ENCODE data around the gene STK11. TPM values are rescaled to one million over a fixed set of nuclear protein-coding genes. Genes with fewer than 3 reads are reported as not detected.
A peak's percentile ranks its signal among the peaks of the same experiment; 100 is the strongest.

The STK11 gene
- polyA plus RNA-seq, 1 of the 3 experiments (the other 2 are of a cell fraction), result 55.5 TPM

DNA sequence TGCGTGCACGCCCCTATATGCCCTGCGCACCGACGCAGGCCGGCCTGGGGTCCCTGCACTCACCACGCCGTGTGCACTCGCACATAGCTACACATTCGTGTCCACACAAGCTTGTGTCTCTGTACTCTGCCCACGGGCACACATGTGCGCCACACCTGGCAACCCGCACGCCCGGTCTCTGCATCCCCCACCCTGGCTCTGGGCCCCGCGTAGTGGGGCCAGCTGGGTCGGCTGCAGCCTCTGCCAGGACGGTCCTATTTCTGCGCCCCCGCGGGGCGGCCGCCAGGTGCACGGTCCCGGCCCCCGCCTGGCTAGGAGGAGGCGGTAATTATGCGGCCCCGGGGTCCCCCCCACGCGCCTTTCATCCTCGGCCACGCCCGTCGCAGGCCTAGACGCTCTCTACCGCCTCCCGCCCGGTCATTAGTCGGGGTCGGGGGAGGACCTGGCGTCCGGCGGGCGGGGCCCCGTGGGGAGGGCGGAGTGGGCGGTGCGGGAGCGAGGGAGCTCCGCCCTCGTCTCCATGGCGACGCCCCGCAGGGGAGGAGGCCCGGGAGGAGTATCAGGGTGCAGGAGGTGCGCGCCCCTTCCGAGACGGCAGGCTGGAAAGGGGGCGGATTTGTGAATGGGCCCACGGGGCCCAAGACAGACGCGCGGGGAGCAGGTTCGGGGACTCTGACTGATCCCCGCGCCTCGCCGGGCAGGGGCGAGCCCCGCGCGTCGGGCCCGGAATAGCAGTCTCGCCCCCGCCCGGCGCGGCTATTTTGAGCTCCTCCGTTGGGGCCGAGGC, 60.7 kb downstream of the STK11 start:
- no peaks in the 10 kb centered on the region for H3K9me3 ChIP-seq
- H3K79me2 ChIP-seq (ENCODE audit: insufficient read depth), result peaks cover 34% of the 10 kb centered on the region
- TF ChIP-seq NFIC (IDR thresholded peaks at IDR 0.05; ENCODE audit: borderline replicate concordance) (peak; percentile 41; the same call in 1 of the 2 replicates), MXI1 (IDR thresholded peaks at IDR 0.05; ENCODE audit: low read depth, low read length) (peak; percentile 31; the same call in 1 of the 2 replicates), RXRA (IDR thresholded peaks at IDR 0.05; ENCODE audit: borderline replicate concordance, low read depth) (no peak), YY1 (IDR thresholded peaks at IDR 0.05; ENCODE audit: low read depth) (no peak), JUND (IDR thresholded peaks at IDR 0.05) (no peak), FOXJ3 (CRISPR knock-in tag; IDR thresholded peaks at IDR 0.05) (no peak), CHD2 (IDR thresholded peaks at IDR 0.05; ENCODE audit: low read length, partially characterized antibody) (no peak), RCOR1 (IDR thresholded peaks at IDR 0.05; ENCODE audit: low read length) (0 out of 2 replicates have a peak, but pooled peaks have one; percentile 48), GABPA (IDR thresholded peaks at IDR 0.05; ENCODE audit: low read depth) (no peak), FOSL2 (IDR thresholded peaks at IDR 0.05; ENCODE audit: borderline replicate concordance, low read depth) (no peak), ELF1 (IDR thresholded peaks at IDR 0.05) (no peak), SMC3 (IDR thresholded peaks at IDR 0.05; ENCODE audit: low read depth, low read length) (no peak), RAD21 (IDR thresholded peaks at IDR 0.05; ENCODE audit: low read length) (no peak), TCF12 (IDR thresholded peaks at IDR 0.05) (peak; percentile 54), SIN3A (IDR thresholded peaks at IDR 0.05; ENCODE audit: borderline replicate concordance, low read depth, low read length) (no peak), EP300 (IDR thresholded peaks at IDR 0.05; ENCODE audit: borderline replicate concordance in 1 of 2, low read depth in 1 of 2, low read length in 1 of 2) (no peak), RFX5 (IDR thresholded peaks at IDR 0.05; ENCODE audit: low read length) (no peak), EZH2phosphoT487 (IDR thresholded peaks at IDR 0.05; ENCODE audit: borderline replicate concordance, low read depth) (no peak), MEF2A (IDR thresholded peaks at IDR 0.05; ENCODE audit: borderline replicate concordance, low read depth) (no peak), TAF1 (IDR thresholded peaks at IDR 0.05; ENCODE audit: borderline replicate concordance, low read depth, low read length) (no peak)
- TF ChIP-seq, protein P1, sequence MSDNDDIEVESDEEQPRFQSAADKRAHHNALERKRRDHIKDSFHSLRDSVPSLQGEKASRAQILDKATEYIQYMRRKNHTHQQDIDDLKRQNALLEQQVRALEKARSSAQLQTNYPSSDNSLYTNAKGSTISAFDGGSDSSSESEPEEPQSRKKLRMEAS (IDR thresholded peaks at IDR 0.05; ENCODE audit: low read depth), result peak; percentile 21
- TF ChIP-seq, protein P2, sequence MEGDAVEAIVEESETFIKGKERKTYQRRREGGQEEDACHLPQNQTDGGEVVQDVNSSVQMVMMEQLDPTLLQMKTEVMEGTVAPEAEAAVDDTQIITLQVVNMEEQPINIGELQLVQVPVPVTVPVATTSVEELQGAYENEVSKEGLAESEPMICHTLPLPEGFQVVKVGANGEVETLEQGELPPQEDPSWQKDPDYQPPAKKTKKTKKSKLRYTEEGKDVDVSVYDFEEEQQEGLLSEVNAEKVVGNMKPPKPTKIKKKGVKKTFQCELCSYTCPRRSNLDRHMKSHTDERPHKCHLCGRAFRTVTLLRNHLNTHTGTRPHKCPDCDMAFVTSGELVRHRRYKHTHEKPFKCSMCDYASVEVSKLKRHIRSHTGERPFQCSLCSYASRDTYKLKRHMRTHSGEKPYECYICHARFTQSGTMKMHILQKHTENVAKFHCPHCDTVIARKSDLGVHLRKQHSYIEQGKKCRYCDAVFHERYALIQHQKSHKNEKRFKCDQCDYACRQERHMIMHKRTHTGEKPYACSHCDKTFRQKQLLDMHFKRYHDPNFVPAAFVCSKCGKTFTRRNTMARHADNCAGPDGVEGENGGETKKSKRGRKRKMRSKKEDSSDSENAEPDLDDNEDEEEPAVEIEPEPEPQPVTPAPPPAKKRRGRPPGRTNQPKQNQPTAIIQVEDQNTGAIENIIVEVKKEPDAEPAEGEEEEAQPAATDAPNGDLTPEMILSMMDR (IDR thresholded peaks at IDR 0.05), result no peak
- TF ChIP-seq, protein P3, sequence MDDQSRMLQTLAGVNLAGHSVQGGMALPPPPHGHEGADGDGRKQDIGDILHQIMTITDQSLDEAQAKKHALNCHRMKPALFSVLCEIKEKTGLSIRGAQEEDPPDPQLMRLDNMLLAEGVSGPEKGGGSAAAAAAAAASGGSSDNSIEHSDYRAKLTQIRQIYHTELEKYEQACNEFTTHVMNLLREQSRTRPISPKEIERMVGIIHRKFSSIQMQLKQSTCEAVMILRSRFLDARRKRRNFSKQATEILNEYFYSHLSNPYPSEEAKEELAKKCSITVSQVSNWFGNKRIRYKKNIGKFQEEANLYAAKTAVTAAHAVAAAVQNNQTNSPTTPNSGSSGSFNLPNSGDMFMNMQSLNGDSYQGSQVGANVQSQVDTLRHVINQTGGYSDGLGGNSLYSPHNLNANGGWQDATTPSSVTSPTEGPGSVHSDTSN (IDR thresholded peaks at IDR 0.05), result no peak; the same call in 1 of the 2 replicates
- TF ChIP-seq, protein P4, sequence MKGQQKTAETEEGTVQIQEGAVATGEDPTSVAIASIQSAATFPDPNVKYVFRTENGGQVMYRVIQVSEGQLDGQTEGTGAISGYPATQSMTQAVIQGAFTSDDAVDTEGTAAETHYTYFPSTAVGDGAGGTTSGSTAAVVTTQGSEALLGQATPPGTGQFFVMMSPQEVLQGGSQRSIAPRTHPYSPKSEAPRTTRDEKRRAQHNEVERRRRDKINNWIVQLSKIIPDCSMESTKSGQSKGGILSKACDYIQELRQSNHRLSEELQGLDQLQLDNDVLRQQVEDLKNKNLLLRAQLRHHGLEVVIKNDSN (IDR thresholded peaks at IDR 0.05; ENCODE audit: borderline replicate concordance, low read depth), result no peak
- H3K27ac ChIP-seq (ENCODE audit: low read depth in 2 of 2, low read length in 1 of 2), result peak overlapping the region; percentile 78 to 87
- 25% methylated on average over 15 of the region's 84 CpGs for WGBS (ENCODE audit: low lambda C conversion rate)
- peak overlapping the region; percentile 58 to 64 for H3K4me3 ChIP-seq (ENCODE audit: low read depth in 2 of 2, low read length in 1 of 2)
- H2AFZ ChIP-seq (ENCODE audit: low read depth), result no peak overlapping the region
- peaks cover 18% of the 10 kb centered on the region for H4K20me1 ChIP-seq (ENCODE audit: insufficient read depth)
- H3K36me3 ChIP-seq (replicated peaks in 1 of 2; ENCODE audit: control insufficient read depth in 1 of 2, insufficient read depth in 2 of 2, low read length in 1 of 2), result peaks cover 7 to 14% of the 10 kb centered on the region in 2 experiments
- DNase-seq, result peak; percentile 93
- CTCF ChIA-PET, result interaction anchor here (0.6 to 18.6 kb wide), 35 partner anchors 11 to 345 kb away, joined by 3 to 594 read pairs (median 5); partner anchors contain the start of genes ABCA7, ATP5F1D, EFNA2 and MIDN
- H3K9ac ChIP-seq, result peak overlapping the region; percentile 63
- POLR2A ChIA-PET, result interaction anchor here (0.7 to 2.1 kb wide), 10 partner anchors 9 to 179 kb away, joined by 3 to 32 read pairs (median 6); partner anchors contain the start of genes ATP5F1D and FAM174C
- peaks cover 30% of the 10 kb centered on the region for H3F3A ChIP-seq (replicated peaks; ENCODE audit: insufficient read depth)
- H3K4me1 ChIP-seq (ENCODE audit: control insufficient read depth in 1 of 2, insufficient read depth in 2 of 2, low read depth in 1 of 2, low read length in 1 of 2), result peaks cover 47 to 67% of the 10 kb centered on the region in 2 experiments; a peak in 3 of 4 replicates
- peak overlapping the region; percentile 91 for H3K4me2 ChIP-seq
- H3K27me3 ChIP-seq (ENCODE audit: insufficient read depth), result no peaks in the 10 kb centered on the region
- no peaks in the 10 kb centered on the region for H3K9me2 ChIP-seq

Measured in SK-N-SH (cell line).